K562 (cell line): ENCODE results near the gene SLC16A4. TPM values are rescaled to one million over a fixed set of nuclear protein-coding genes. Genes with fewer than 3 reads are reported as not detected.

Experiments used
- ATAC-seq: fragments of 200-7000 bp; cut with Tn5 transposase; 3 replicates; pipeline ENCODE4 v1.9.1; 2020; ENCODE audit warnings: moderate library complexity
- BruUV-seq: library from RNA; stranded (reverse); fragments of 400-500 nt; replicated peaks from 2 replicates; lab custom pipeline; 2021; lab: Mats Ljungman, UMichigan
- CTCF ChIA-PET: fragments of 300-600 bp; formaldehyde crosslinking; extraction: SDS; loops from one replicate; lab custom pipeline; 2021; ENCODE audit warnings: low intra/inter-chr PET ratio; lab: Yijun Ruan, JAX
- POLR2A ChIA-PET: fragments of 300-600, 350-650 bp; sonication (Branson Sonifier 250); formaldehyde crosslinking; extraction: SDS; loops from one replicate; lab custom pipeline; 2021; ENCODE audit warnings: antibody characterized with exemption, inconsistent platforms; lab: Yijun Ruan, JAX
- DNase-seq, 4 experiments: peaks; one replicate each; pipeline versions ENCODE4 v3.0.0 to v3.0.0-alpha.2; 2011 to 2018; ENCODE audit warnings: low spot score in 3 of 4, mixed read lengths in 3 of 4; ENCODE audit errors: extremely low read depth in 1 of 4
- FAIRE-seq: peaks from 2 replicates; lab custom pipeline; 2011; peaks lifted over from hg19 to GRCh38; lab: Jason Lieb, UNC
- H2AFZ ChIP-seq: 2 replicates; pipeline ENCODE4 v1.6.0; 2011; ENCODE audit warnings: low read depth, low read length, control low read depth, inconsistent platforms
- H3K27ac ChIP-seq: fragments of 200-600 bp; 3 replicates; pipeline ENCODE4 v1.8.0; 2011; ENCODE audit warnings: low read depth, mild to moderate bottlenecking, control low read depth, inconsistent platforms, low read length, moderate library complexity, mixed read lengths; ENCODE audit errors: extremely low read depth
- H3K27me3 ChIP-seq, 2 experiments: fragments of 300-600 bp in 1 of 2; 2 replicates in 1 of 2; 3 replicates in 1 of 2; pipeline versions ENCODE4 v1.6.0 to v1.8.0; 2011; ENCODE audit warnings: inconsistent platforms in 2 of 2, low read length in 2 of 2, mild to moderate bottlenecking in 1 of 2, mixed read lengths in 1 of 2, moderate library complexity in 1 of 2; ENCODE audit not compliant: control insufficient read depth in 2 of 2, insufficient read depth in 2 of 2
- H3K36me3 ChIP-seq: fragments of 300-600 bp; 3 replicates; pipeline ENCODE4 v1.8.0; 2011; ENCODE audit warnings: mild to moderate bottlenecking, low read length, inconsistent platforms; ENCODE audit not compliant: control insufficient read depth, insufficient read depth
- H3K4me1 ChIP-seq, 2 experiments: fragments of 200-600 bp in 1 of 2; replicated peaks in 1 of 2; 2 replicates in 1 of 2; 3 replicates in 1 of 2; pipeline versions ENCODE4 v1.5.1 to v1.8.0; 2011; ENCODE audit warnings: inconsistent platforms in 2 of 2, low read length in 2 of 2, mild to moderate bottlenecking in 1 of 2, mixed read lengths in 1 of 2, moderate library complexity in 1 of 2; ENCODE audit not compliant: control insufficient read depth in 2 of 2, insufficient read depth in 2 of 2
- H3K4me2 ChIP-seq: 2 replicates; pipeline ENCODE4 v1.6.1; 2011; ENCODE audit warnings: low read length, control low read depth, inconsistent platforms, mixed read lengths; ENCODE audit not compliant: insufficient read depth
- H3K4me3 ChIP-seq: fragments of 200-600 bp; sonication (generic), shearing (Covaris generic); 2 replicates; pipeline ENCODE4 v1.5.1; 2016; ENCODE audit warnings: control low read depth, inconsistent platforms
- H3K79me2 ChIP-seq: fragments of 200-600 bp; 3 replicates; pipeline ENCODE4 v1.8.0; 2011; ENCODE audit warnings: low read length, inconsistent platforms; ENCODE audit not compliant: control insufficient read depth, insufficient read depth
- H3K9ac ChIP-seq, 2 experiments: 2 replicates each; pipeline versions ENCODE4 v1.6.0 to v1.6.1; 2011; ENCODE audit warnings: low read depth in 2 of 2, low read length in 2 of 2, control low read depth in 1 of 2, inconsistent platforms in 1 of 2, mild to moderate bottlenecking in 1 of 2, mixed read lengths in 1 of 2; ENCODE audit not compliant: insufficient read depth in 1 of 2
- H3K9me1 ChIP-seq: one replicate; pipeline ENCODE4 v1.6.0; 2011; ENCODE audit warnings: inconsistent platforms, mild to moderate bottlenecking, low read length, moderate library complexity; ENCODE audit not compliant: control insufficient read depth, insufficient read depth
- H3K9me3 ChIP-seq: replicated peaks from 2 replicates; pipeline ENCODE4 v1.5.1; 2011; ENCODE audit warnings: low read depth, low read length, inconsistent platforms; ENCODE audit not compliant: control insufficient read depth, insufficient read depth
- H4K20me1 ChIP-seq: replicated peaks from 2 replicates; pipeline ENCODE4 v1.6.1; 2011; ENCODE audit warnings: low read length, inconsistent platforms, mixed read lengths; ENCODE audit not compliant: control insufficient read depth, insufficient read depth
- ATF1 ChIP-seq, 2 experiments: fragments of 450-650 bp in 1 of 2; IDR thresholded peaks; 2 replicates each; pipeline ENCODE4 v1.6.1; 2016; ENCODE audit warnings: missing compliant biosample characterization in 1 of 2, missing genetic modification characterization in 1 of 2
- BCOR ChIP-seq: fragments of 450-650 bp; IDR thresholded peaks from 2 replicates; pipeline ENCODE4 v1.6.1; 2016
- CBFA2T2 ChIP-seq: fragments of 450-650 bp; conservative IDR thresholded peaks from 2 replicates; pipeline ENCODE4 v1.6.1; 2017; ENCODE audit warnings: mild to moderate bottlenecking
- CHD1 ChIP-seq: fragments of 200-600 bp; sonication (generic); IDR thresholded peaks from one replicate; pipeline ENCODE4 v1.6.1; 2012; ENCODE audit warnings: mild to moderate bottlenecking, moderate library complexity, low read length, inconsistent platforms
- ELF4 ChIP-seq: fragments of 450-650 bp; formaldehyde crosslinking; IDR thresholded peaks from 2 replicates; pipeline ENCODE4 v1.4.0; 2022; ENCODE audit warnings: missing genetic modification characterization
- GATAD2A ChIP-seq: fragments of 450-650 bp; IDR thresholded peaks from 2 replicates; pipeline ENCODE4 v1.6.1; 2017
- KDM4B ChIP-seq, 2 experiments: fragments of 450-650 bp in 1 of 2; sonication (generic) in 1 of 2; IDR thresholded peaks; 2 replicates each; pipeline ENCODE4 v1.6.1; 2016 to 2017; ENCODE audit warnings: borderline replicate concordance in 2 of 2, antibody characterized with exemption in 1 of 2, low read depth in 1 of 2, mild to moderate bottlenecking in 1 of 2
- PTTG1 ChIP-seq: fragments of 450-650 bp; IDR thresholded peaks from 2 replicates; pipeline ENCODE4 v1.6.1; 2016; ENCODE audit warnings: low read depth, mild to moderate bottlenecking, missing genetic modification characterization, missing compliant biosample characterization
- SMAD2 ChIP-seq: fragments of 150-350 bp; IDR thresholded peaks from 2 replicates; pipeline ENCODE4 v1.6.1; 2014; ENCODE audit warnings: low read depth, mild to moderate bottlenecking, low read length
- SMAD3 ChIP-seq: fragments of 450-650 bp; formaldehyde crosslinking; conservative IDR thresholded peaks from 2 replicates; pipeline ENCODE4 v1.4.0; 2020; ENCODE audit warnings: mild to moderate bottlenecking
- TAF7 ChIP-seq: fragments of 450-650 bp; IDR thresholded peaks from 2 replicates; pipeline ENCODE4 v1.6.1; 2016; ENCODE audit warnings: missing genetic modification characterization, missing compliant biosample characterization
- TAF9B ChIP-seq: fragments of 450-650 bp; IDR thresholded peaks from 2 replicates; pipeline ENCODE4 v1.6.1; 2018; ENCODE audit warnings: mild to moderate bottlenecking; ENCODE audit not compliant: partially characterized antibody
- TAL1 ChIP-seq: fragments of 450-650 bp; IDR thresholded peaks from 2 replicates; pipeline ENCODE4 v1.6.1; 2016; ENCODE audit warnings: mild to moderate bottlenecking
- ZBTB9 ChIP-seq: fragments of 450-650 bp; formaldehyde crosslinking; IDR thresholded peaks from 2 replicates; pipeline ENCODE4 v1.4.0; 2020; ENCODE audit warnings: mild to moderate bottlenecking, moderate library complexity
- ZNF124 ChIP-seq: sonication (generic); formaldehyde crosslinking; IDR thresholded peaks from 2 replicates; pipeline ENCODE4 v1.8.1; 2022; ENCODE audit warnings: missing genetic modification reagents
- ZNF140 ChIP-seq: fragments of 250-450 bp; sonication (Bioruptor Pico); IDR thresholded peaks from 2 replicates; pipeline ENCODE4 v1.8.0; 2021; ENCODE audit warnings: moderate library complexity, mild to moderate bottlenecking, inconsistent platforms
- ZNF197 ChIP-seq: fragments of 200-800 bp; sonication (Bioruptor generic); IDR thresholded peaks from 2 replicates; pipeline ENCODE4 v1.6.1; 2016; ENCODE audit warnings: low read depth, missing genetic modification characterization, missing compliant biosample characterization
- ZNF212 ChIP-seq: fragments of 450-650 bp; formaldehyde crosslinking; IDR thresholded peaks from 2 replicates; pipeline ENCODE4 v1.4.0; 2020; ENCODE audit warnings: mild to moderate bottlenecking
- ZNF408 ChIP-seq: fragments of 250-450 bp; sonication (Bioruptor Pico); IDR thresholded peaks from 2 replicates; pipeline ENCODE4 v1.4.0; 2020; ENCODE audit warnings: low read depth, mild to moderate bottlenecking, moderate library complexity
- ZNF518B ChIP-seq: fragments of 250-450 bp; sonication (Bioruptor Pico); IDR thresholded peaks from 2 replicates; pipeline ENCODE4 v1.5.0; 2021; ENCODE audit warnings: mild to moderate bottlenecking, moderate library complexity
- WGBS: fragments of 100-300 bp; shearing (Covaris generic); methylation state at CpG from one replicate; pipeline ENCODE4 v1.1.6; 2016; ENCODE audit warnings: low coverage, mixed read lengths; ENCODE audit not compliant: insufficient coverage; ENCODE audit errors: missing lambda C conversion rate; 5-methylcytosine and 5-hydroxymethylcytosine counted together
- in situ Hi-C: fragments of 300-500 bp; cut with MboI; formaldehyde crosslinking; loops from 4 replicates; pipeline ENCODE4 v1.15.0; 2018; ENCODE audit warnings: inconsistent platforms, mixed read lengths
- intact Hi-C: fragments of 100-400 bp; cut with micrococcal nuclease; formaldehyde crosslinking; loops from 2 replicates; pipeline ENCODE4 v1.14.2; 2022
- polyA plus RNA-seq, 8 experiments: library from polyadenylated mRNA; depleted of rRNA in 4 of 8; stranded (reverse) in 5 of 8; unstranded in 3 of 8; fragments of >200 nt; fragmentation: Nextera tagmentation in 2 of 8; fragmentation: Illumina TruSeq in 1 of 8; extraction: Ambion mirVana in 2 of 8; extraction: Trizol in 1 of 8; gene quantifications; 2 replicates each; pipeline versions ENCODE4 v1.2.1 to v1.2.3, GENCODE V29; 2011 to 2014; ENCODE audit warnings: inconsistent platforms in 1 of 8, missing spikeins in 1 of 8
- total RNA-seq, 7 experiments: library from RNA; depleted of rRNA in 6 of 7; stranded (reverse); fragments of >200 nt in 6 of 7; fragmentation: Illumina TruSeq in 2 of 7; extraction: Trizol in 2 of 7; gene quantifications; 2 replicates each; pipeline versions ENCODE4 v1.2.1 to v1.2.3, GENCODE V29; 2011 to 2021; ENCODE audit warnings: low replicate concordance in 1 of 7

SLC16A4 gene
- total and polyA plus RNA-seq, 9 of the 15 experiments (the other 6 are each of a cell fraction or from before 2014, with no cell fraction given): 0.04 to 0.31 (median 0.18) TPM; not detected in 1

GRCh38 chr1:110335265-110335664 is 55.6 kb downstream of the SLC16A4 start:
- BruUV-seq: no TSS peak
- Histone ChIP-seq H3K9me3 (0 out of 2 replicates have a peak, but pooled peaks cover under 1% of the 10 kb centered on the region), H3K79me2 (peaks cover 30% of the 10 kb centered on the region), H4K20me1 (peaks cover 8% of the 10 kb centered on the region; the same call in 1 of the 2 replicates), H3K4me3 (no peak overlapping the region), H3K4me1 (peaks cover 16 to 23% of the 10 kb centered on the region in 2 experiments; a peak in 4 of 5 replicates), H3K36me3 (peaks cover 3% of the 10 kb centered on the region; the same call in 2 of the 3 replicates), H3K27me3 (no peaks in the 10 kb centered on the region), H3K9me1 (no peaks in the 10 kb centered on the region), H3K9ac (no peak overlapping the region), H3K27ac (no peak overlapping the region), H3K4me2 (no peak overlapping the region), H2AFZ (no peak overlapping the region)
- intact Hi-C loops (loop anchor here (5.0 to 10.0 kb wide), 2 partner anchors 303 to 630 kb away; partner anchors contain the start of genes LRIF1 and STRIP1), in situ Hi-C loops (no loop called here)
- 90% methylated on average over 1 of the region's 1 CpG for WGBS
- ChIA-PET CTCF (no interaction called here), POLR2A (interaction anchor here (1.8 kb wide), 1 partner anchor 13 kb away, joined by 5 read pairs; no protein-coding TSS in a partner anchor)
- DNase-seq (no peak), FAIRE-seq (no peak), ATAC-seq (no peak)
- TF ChIP-seq TAF9B (no peak), ZNF518B (CRISPR knock-in tag) (no peak), SMAD3 (CRISPR knock-in tag) (no peak), SMAD2 (no peak), PTTG1 (tag) (no peak), TAL1 (peak; percentile 22; the same call in 1 of the 2 replicates), ZBTB9 (CRISPR knock-in tag) (no peak), CBFA2T2 (peak; percentile 43), ZNF140 (CRISPR knock-in tag) (no peak), TAF7 (tag) (no peak), ZNF197 (no peak), ATF1 (CRISPR knock-in tag; IDR thresholded peaks at IDR 0.05) (no peak), ATF1 (tag; IDR thresholded peaks at IDR 0.05) (no peak), ZNF124 (CRISPR knock-in tag) (no peak), CHD1 (no peak), ZNF212 (no peak), BCOR (peak; percentile 80), GATAD2A (no peak), ZNF408 (CRISPR knock-in tag) (no peak), ELF4 (CRISPR knock-in tag) (no peak), KDM4B (IDR thresholded peaks at IDR 0.05; ENCODE audit: borderline replicate concordance in 2 of 2, low read depth in 1 of 2) (no peak)
